Stimulated activated CD4-positive, alpha-beta T cell treated with anti-CD3 and anti-CD28 coated beads, Interleukin-1b, Interleukin-23, amount 100 ng/mL, for 1 hour (primary cell): Measurements from ENCODE around the gene MAU2.
"Not testable (repeated sequence)": the region's sequence is repeated elsewhere in the genome, so short reads cannot be mapped to it uniquely, and the experiment has no call there.

Experiments used
- DNase-seq, 2 donors: peaks; one replicate each; pipeline ENCODE4 v3.0.0-alpha.2; 2020; ENCODE audit warnings: low read depth in 2 of 2

MAU2 gene

DNA sequence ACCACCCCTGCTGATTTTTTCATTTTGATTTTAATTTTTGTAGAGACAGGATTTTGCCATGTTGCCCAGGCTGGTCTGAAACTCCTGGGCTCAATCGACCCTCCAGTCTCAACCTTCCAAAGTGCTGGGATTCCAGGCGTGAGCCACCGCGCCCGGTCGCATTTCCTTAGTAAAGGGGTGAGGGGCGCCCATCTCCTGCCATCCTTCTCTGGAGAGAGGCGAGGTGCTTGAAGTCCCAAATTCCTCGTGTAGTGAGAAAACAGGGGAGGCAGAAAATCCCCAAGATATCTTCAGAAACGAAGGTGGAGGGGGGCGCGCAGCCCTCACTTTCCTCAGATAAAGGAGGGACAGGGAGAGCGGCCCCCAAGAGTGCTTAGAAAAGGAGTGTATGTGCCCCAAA lies 63.9 kb downstream of the MAU2 start:
- no peak for DNase-seq

DNA sequence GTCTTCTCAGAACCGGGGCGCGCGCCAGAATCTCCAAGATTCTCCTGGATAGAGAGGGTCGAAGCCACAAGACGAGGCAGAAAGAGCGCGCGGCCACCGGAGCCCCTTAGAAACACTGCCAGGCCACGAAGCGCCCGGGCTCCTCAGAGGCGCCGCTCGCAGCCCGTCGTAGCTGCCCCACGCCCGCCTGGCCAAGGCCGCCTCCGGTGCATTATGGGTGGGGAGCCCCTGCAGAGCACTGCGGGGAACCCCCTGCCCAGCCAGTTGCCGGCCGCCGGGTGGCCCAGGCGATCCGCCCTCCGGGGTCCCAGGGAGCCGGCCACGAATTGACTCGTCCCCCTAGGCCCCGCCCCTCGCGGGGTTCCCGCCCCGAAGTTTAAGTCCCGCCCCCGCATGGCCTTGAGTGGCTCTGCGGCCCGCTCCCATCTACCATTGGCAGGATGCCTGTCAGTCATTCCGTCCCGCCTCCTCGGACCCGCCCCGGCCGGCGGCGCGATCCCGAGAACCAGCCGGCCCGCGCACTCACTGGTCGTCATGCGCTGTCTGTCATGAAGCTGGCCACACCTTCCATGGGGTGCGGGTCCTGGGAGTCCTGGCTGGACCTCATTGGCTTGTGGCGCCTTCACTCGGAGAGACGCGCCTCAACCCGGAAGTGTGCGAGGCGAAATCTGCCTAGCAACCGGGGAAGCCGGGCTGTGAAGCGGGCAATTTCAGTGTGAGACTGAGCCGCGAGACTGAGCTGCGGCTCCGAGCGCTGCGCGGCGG lies 64.7 kb downstream of the MAU2 start:
- peak; percentile 98 to 99 for DNase-seq

DNA sequence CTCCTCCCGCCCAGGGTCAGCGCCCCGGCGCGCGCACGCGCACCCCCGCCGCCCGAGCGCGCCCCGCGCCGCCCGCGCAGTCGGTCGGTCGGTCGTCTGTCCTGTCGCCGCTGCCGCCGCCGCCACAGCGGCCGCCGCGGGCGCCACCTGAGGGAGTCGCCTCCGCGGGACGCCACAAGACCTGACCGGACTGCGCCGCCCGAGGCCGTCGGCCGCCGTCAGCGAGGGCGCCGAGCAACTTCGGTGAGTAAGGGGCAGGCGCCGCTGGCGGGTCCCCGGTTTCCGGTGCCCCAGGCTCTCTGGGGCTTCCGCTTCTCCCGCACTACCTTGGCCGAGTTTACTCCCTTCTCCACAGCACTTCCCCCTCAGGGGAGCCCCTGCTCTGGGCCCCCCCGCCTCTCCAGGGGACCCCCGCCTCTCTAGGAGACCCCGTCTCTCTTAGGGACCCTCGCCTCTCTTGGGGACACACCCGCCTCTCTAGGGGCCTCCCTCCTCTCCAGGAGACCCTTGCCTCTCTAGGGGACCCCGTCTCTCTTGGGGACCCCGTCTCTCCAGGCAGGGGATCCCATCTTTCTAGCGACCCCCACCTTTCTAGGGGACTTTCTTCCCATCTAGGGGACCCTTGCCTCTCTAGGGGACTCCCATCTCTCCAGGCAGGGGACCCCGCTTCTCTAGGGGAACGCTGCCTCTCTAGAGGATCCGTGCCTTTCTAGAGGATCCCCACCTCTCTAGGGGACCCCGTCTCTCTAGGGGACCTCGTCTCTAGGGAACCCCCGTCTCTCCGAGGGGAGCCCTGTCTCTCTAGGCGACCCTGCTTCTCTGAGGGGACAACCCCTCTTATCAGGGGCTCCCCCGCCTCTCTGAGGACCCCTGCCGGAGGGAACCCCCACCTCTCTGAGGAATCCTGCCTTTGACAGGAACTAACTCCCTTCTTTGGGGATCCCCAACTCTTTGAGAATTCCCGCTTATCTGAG lies 65.6 kb downstream of the MAU2 start:
- peak in 1 of 2 donors; percentile 19 for DNase-seq

DNA sequence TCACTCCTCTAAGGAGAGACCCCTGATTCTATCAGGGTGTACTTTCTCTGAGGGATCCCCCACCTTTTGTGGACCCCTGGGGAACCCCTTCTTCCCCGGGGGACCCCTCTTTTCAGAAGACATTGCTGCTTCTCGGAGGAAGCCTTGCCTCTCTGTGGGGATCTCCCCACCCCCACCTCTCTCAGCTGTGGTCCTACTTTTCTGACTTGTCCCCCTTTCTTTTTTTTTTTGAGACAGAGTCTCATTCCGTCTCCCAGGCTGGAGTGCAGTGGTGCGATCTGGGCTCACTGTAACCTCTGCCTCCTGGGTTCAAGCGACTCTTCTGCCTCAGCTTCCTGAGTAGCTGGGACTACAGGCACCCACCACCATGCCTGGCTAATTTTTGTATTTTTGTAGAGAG lies 66.5 kb downstream of the MAU2 start:
- no peak for DNase-seq

DNA sequence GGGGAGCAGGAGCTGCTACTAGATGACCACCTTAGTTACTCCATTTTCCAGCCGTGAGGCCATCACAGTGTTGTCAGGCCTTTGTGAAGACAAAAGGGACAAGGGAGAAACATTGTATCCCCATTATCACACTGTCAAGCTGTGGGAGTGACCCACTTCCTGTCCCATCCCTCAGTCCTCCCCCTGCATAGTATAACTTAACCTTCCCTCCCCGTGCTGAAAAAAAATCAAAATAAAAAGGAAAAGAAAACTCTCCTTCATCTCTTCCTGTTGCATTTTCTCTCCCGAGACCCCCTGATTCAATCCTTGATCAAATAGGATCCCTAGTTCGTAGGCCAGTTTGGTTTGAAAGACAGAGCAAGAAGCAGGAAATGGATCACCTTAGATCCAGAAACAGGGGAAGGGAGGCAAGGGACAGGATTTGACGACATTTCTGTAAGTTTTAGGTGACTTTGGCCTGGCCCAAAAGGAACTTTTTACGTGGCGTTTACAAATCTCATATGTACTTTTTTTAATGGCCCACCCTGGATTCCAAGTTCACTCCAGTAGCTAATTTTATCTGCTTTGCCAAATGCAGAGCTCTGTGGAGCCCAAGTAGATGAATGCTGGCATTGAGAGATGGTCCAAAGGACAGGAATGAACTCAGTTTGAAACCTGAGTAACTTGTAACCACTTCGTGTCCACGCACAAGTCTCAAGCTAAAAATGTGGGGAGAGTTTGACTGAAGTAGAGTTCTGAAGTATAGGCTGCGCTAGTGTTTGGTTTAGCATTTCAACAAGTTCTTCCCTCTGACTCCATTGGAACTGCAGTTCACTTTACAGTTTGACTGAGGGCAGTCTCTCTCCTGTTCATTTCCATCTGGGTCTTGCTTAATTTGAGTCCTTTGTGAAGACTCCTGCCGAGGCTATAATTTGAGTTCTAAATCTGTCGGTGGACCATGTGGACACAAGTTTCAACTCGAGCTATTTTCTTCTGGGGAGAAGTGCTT lies 68.2 kb downstream of the MAU2 start:
- DNase-seq: no peak

DNA sequence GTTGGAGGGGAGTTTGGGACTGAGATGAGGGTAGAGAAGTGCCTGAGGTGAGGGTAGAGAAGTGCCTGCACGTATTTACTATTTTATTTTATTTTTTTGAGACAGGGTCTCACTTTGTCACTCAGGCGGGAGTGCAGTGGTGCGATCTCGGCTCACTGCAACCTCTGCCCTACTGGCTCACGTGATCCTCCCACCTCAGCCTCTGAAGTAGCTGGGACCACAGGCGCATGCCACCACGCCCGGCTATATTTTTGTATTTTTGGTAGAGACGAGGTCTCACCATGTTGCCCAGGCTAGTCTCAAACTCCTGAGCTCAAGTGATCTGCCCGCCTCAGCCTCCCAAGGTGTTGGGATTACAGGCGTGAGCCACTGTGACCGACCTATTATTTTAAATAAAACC lies 69.1 kb downstream of the MAU2 start:
- DNase-seq: not testable (repeated sequence)

DNA sequence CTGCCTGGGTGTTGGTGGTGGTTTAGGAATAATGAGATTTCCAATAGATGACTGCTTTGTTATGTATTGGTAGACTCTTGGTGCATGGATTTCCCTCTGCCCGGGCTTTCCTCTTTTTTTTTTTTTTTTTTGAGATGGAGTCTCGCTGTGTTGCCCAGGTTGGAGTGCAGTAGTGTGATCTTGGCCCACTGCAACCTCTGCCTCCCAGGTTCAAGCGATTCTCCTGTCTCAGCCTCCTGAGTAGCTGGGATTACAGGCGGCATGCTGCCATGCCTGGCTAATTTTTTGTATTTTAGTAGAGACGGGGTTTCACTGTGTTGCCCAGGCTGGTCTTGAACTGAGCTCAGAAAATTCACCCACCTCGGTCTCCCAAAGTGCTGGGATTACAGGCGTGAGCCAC lies 73.7 kb downstream of the MAU2 start:
- not testable (repeated sequence) for DNase-seq

DNA sequence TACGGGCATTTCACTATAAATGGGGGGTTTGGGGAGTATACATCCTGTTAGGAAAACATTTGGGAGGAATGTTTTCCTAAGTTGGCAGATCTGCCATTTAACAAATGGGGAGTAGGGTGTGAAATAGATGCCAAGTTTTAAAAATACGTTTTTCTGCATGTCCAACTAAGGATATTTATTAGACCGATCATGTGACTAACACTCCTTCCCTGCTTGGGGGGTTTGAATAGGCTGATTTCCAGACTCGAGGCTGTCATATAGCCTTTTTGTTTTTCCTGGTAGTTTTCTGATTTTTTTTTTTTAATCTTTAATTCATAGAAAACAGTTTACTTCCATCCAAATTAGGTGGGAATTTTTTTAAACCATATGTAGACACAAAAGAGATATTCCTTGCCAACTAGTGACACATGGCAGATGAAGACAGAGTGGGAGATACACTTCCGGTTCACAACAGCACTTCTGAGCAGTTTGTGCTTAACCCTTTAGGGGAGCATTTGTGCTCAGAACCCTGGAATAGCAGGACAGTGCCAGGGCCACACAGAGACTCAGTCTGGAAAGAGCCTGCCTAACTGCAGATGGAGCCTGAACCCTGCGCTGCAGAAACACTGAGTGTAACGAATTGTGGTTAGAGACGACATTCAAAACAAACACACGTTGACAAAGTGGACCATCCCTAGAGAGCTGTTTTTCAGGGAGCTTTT lies 79.3 kb downstream of the MAU2 start:
- no peak for DNase-seq

DNA sequence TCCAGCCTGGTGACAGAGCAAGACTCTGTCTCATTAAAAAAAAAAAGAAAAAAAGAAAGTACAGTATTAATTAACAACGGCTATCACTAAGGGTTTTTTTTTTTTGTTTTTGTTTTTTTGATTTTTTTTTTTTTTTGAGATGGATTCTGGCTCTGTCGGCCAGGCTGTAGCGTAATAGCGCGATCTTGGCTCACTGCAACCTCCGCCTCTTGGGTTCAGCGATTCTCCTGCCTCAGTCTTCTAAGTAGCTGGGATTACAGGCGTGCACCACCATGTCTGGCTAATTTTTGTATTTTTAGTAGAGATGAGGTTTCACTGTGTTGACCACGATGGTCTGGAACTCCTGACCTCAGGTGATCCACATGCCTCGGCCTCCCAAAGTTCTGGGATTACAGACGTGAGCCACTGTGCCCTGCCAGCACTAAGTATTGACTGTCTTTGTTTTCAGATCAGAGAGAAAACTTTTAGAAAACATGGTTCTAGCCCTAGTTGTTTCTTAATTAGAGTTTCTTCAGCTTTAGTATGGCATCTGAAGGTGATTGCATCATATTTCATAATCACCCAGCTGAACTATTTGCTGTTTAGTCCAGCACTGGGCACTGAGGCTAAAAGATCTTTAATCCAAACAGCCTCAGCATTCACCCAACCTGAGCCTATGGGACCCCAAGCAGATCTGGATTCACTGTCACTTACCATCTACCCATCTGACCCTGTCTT lies 82.2 kb downstream of the MAU2 start:
- no peak for DNase-seq

DNA sequence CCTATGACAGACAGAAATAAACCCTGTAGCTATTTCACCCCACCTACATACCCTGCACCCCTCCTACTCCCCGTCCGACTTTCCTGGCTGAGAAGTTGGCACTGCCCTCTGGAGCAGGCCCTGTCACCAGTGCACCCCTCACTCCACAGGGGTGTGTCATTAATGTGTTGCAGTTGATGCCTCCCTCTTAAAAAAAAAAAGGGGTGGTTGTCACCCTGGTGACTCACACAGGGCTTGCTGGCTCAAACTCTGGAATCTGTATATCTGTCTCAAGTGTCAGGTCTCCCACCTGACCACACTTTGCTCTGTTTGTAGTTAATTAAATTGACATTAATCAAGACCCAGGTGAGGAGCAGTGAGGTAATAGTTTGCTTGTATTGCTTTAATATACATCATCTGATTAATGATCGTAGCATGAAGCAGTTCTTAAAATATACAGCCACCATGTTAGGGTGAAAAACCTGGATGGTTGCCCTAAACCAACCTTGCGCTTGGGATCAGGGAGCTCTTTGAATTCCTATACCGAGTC lies 82.8 kb downstream of the MAU2 start:
- no peak for DNase-seq

DNA sequence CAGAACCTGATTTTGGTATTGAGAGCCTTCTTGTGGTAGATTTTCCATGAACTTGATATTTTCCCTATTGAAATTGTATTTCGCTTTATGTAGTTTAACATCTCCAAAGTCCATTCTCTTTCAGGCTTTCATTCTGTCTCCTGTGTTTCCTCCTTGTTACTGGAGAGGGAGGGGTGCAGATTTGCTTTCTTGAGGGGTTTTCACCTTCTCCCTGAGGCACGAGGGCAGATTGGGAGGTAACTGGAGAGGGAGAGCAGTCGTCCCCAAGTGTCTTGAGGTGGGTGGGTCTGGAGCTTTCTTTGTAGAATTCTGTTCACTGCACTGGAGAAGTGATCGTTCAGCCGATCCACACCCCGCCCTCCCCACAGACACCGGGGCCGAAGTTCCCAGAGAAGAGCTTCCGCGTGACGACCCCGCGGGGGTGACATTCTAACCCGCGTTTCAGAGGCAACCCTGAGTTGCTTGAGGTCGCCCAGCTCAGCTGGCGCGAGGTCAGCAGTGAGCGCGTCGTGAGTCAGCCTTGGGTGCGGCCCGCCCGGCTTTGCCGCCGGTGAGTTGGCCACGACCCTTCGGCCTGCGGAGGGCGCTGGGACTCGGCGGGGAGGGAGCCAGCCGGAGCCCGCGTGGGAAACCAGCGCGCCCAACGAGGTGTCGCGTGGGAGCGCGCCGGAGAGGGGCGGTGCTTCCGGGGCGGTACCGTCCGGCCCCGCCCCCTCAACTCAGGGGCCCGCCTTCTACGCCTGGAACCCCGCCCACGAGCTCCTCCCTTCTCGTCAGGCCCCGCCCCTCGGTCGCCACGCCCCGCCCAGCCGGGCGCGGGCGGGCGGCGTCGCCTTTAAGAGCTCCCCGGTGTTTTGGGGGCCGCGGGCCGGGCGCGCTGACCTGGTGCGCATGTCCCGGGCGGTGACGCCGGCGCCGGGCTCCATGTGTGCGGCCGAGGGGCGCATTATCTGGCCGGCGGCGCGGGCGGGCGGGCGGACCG lies 84.5 kb downstream of the MAU2 start, which contains the start of gene GATAD2A:
TSS of gene GATAD2A (plus strand) at position 797 of the 982 bp plus-strand sequence. CDS start 59,671 bp downstream, outside the sequence.
- DNase-seq: peak; percentile 85 to 86

DNA sequence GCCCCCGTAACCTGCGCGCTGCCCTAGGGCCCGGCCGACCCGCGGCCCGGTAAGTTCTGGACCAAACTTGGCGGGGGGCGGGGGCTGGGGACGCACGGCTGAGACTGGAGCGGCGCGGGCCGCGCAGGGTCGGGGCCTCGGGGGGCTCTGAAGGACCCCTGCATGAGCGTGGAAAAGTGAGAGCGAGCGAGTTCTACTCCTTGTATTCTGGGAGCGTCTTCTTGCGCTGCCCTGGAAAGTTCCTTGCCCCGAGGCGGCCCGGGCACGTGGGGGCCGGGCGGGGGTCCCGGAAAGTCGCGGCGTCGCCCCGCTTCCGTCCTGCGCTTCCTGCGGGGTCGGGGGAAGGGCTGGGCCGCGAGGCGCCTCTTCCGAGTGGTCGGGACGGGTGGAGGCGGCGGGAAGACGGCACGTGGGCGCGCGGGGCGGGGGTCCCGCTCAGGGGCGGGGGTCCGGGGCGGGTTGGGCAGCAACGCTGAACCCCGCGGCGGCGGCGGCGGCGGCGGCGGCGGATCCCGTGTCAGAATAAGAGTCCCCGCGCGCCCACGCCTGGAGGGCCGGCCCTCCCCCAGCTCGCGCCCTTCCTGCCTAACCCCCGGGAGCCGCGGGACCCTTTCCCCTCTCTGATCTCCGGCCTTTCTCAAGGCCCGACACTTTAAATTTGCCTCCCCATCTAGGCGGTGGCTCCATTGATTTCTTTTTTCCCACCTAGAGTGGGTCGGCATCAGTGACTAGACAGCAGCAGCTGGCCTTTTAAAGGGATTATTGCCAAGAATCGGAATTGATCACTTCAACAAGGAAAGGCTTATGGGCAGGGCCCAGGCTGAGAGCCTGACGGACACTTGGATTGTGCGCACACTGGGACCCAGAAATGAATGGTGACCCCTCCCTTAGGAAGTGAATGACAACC lies 85.6 kb downstream of the MAU2 start:
- DNase-seq: no peak

DNA sequence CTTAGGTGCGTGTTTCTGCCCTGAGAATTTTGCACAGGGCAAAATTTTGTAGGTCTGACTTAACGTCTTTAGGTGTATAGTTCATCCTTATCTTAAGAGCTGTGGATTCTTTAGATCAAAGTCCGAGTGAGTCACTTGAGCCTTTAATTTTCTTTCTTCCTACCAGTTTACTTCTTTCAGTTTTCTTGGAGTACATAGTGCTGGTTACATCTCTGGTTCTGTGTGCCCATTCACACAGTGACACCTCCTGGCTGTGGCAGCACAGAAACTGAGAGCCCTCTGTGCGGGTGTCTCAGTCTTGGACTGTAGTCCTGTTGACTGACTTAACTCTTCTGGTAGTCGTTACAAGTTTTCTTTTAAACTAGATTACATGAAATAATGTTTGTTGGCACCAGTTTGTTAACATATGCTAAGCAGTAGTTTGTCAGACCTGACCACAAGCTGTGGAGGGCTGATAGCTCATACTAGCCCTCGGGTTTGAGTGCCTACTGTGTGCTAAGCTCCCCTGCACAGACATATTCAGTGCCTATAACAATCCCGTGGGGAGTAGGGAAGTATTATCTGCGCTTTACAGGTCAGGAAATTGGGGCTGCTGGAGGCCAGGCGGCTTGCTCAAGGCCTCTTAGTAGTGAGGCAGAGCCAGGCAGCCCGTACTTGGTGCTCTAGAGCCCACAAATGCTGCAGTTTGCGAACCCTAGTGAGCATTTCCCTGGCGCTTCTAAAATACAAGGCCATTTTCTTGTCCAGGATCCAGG lies 86.4 kb downstream of the MAU2 start:
- no peak for DNase-seq

DNA sequence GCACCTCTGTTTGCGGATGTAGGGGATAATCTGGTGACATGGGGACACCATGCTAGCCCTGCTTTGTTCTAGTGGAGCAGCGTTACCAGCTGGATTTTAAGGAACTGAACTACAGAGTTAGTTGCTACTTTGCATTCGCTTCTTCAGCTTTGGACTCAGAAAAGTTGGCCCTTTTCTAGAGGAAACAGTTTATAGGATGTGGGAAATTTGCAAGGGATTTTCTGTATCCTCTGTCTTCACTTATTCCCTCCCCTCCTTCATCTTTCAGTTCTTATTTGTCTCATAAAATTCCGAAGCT lies 87.0 kb downstream of the MAU2 start:
- DNase-seq: no peak
